GM13976 (cell line): ENCODE results near the gene DLGAP4.

ENCODE experiments used
- DNase-seq: peaks from one replicate; pipeline ENCODE4 v3.0.0; 2012; ENCODE audit warnings: low spot score
- in situ Hi-C: fragments of 300-500 bp; cut with MboI; formaldehyde crosslinking; loops from one replicate; pipeline ENCODE4 v1.12.0; 2022; ENCODE audit warnings: low sequenced_read_pairs, mixed read lengths, inconsistent platforms; ENCODE audit not compliant: unreplicated experiment
- TF ChIP-seq, protein P1 (sequence below): IDR thresholded peaks from 2 replicates; pipeline ENCODE4 v1.5.1; 2012; ENCODE audit warnings: borderline replicate concordance, mild to moderate bottlenecking; ENCODE audit not compliant: insufficient read depth; ENCODE audit errors: extremely low read depth, missing control alignments, control extremely low read depth

The DLGAP4 gene

DNA sequence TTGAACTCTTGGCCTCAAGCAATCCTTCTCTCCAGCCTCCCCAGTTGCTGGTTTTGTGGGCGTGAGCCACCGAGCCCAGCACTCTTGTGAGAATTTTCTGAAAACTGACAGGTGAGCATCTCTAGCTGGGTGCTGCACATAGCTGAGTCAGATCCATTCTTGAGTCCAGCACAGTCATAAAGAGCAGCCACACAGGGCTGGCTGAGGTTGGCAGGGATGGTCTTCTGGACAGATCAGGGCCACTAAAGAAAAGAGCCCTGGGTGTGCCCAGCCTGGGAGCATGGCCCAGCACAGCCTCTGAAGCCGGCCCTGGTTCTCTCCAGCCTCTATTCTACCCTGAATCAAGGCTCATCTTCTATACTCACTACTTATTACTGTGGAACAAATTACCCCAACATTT is 11.5 kb downstream of the DLGAP4 start:
- in situ Hi-C loops, result no loop called here
- TF ChIP-seq, protein P1, sequence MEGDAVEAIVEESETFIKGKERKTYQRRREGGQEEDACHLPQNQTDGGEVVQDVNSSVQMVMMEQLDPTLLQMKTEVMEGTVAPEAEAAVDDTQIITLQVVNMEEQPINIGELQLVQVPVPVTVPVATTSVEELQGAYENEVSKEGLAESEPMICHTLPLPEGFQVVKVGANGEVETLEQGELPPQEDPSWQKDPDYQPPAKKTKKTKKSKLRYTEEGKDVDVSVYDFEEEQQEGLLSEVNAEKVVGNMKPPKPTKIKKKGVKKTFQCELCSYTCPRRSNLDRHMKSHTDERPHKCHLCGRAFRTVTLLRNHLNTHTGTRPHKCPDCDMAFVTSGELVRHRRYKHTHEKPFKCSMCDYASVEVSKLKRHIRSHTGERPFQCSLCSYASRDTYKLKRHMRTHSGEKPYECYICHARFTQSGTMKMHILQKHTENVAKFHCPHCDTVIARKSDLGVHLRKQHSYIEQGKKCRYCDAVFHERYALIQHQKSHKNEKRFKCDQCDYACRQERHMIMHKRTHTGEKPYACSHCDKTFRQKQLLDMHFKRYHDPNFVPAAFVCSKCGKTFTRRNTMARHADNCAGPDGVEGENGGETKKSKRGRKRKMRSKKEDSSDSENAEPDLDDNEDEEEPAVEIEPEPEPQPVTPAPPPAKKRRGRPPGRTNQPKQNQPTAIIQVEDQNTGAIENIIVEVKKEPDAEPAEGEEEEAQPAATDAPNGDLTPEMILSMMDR, result no peak
- DNase-seq, result no peak

DNA sequence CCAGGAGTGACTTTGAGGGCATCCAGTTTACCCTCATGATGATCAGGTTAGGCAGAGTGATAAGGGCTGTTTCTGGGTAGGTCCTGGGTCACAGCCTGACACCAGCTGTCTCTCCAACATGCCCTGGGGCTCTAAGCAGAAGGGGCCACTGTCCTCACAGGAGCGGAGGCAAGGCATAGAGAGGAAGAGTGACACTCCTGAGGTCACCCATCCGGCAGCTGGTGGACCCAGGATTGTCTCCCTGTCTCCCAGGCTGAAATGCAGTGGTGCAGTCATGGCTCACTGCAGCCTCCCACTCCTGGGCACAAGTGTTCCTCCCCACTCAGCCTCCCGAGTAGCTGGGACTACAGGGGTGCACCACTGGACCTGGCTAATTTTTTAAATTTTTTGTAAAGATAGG is 12.0 kb downstream of the DLGAP4 start:
- no peak for DNase-seq
- in situ Hi-C loops, result no loop called here
- TF ChIP-seq, protein P1, result no peak

DNA sequence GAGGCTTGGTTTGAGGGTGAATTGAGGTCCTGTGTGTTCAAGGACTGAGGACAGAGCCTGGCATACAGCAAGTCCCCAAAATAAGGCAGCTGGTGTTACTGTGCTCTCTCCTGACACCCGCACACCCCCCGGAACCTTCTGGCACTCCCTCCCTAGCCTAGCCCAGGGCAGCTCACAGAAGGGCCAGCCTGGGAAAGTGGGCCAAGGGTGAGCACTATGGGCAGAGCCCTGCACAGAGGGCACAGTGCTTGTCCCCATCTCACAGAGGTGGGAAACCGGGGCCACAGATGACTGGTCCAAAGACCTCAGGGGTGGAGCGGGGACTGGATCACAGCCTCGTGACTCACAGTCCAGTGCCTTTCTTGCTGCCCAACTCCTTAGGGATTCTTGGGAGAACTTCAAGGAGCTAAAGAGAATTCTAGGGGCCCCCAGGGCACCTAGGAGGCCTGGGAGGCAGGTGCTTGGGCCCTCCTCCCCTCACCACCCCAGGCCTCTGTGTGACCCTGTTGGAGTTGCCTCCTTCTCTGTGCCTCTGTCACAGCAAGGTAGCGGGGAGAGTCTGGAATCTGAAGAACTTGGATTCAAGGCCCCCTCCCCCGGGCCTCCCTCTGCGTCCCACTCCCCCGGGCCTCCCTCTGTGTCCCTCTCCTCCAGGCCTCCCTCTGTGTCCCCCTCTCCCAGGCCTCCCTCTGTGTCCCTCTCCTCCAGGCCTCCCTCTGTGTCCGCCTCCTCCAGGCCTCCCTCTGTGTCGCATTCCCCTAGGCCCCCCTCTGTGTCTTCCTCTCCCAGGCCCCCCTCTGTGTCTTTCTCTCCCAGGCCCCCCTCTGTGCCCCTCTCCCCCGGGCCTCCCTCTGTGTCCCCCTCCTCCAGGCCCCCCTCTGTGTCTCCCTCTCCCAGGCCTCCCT is 13.5 kb downstream of the DLGAP4 start:
- TF ChIP-seq, protein P1, result no peak
- no peak for DNase-seq
- in situ Hi-C loops, result no loop called here

DNA sequence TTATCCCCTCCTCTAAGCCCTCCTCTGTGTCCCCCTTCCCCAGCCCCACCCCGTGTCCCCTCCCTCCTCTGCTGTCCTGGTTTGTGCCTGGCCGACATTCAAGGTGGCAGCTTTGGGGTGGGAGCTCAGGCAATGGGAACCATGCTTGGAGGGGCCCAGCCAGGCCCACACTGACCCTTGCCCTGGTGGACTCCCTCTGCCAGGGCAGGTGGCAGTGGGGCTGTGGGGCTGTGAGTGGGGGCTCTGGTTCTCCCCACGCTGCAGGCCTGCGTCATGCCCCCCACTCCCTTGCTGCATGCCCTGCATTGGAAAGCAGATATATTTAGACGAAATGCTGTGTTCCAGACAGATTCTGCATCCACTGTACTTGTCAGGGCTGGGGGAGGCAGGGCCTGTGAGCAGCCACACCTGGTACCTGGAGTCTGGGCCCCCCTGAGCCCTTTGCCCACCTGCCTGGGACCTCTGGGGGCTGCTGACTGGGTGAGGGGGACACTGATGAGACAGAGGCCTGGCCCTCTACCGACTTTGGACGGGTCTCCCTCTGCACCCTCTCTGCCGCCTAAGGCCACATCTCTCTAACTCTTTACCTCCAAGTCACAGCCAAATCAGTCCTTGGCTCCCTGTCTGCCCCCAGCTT is 14.2 kb downstream of the DLGAP4 start:
- TF ChIP-seq, protein P1, result no peak
- in situ Hi-C loops, result no loop called here
- no peak for DNase-seq

DNA sequence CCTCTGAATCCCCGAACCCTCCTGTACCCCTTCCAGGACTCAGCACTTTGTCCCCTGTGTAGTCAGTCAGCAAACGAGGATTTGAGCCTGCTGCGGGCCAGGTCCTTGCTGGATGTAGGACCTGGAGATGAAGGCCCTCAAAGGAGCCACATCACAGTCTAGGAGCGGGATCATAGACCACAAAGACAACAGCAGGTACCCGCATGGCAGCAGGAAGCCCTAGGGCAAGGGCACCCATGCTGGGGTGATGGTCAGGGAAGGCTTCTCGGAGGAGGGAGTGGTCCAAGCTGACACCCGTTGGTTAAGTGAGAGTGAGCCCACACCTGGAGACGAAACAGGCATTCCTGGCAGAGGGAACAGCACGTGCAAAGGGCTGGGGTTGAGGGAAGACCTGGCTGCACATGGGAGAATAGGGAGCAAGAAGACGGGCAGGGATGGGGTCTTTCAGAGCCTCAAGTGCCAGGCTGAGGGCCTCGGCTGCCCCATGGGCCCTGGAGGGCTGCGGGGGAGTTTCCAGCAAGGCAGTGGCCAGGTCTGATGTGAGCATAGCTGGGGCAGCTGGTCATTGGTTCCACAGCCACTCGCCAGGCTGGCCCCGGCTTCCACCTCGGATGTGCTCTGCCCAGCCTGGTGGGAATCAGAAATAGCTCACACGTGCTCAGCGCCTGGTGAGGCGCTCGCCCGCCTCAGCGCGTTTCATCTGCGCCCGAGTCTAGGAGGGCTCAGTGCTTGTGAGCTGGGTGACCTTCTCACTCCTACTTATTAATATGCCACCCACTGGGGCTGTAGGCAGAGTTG is 15.0 kb downstream of the DLGAP4 start:
- in situ Hi-C loops, result no loop called here

DNA sequence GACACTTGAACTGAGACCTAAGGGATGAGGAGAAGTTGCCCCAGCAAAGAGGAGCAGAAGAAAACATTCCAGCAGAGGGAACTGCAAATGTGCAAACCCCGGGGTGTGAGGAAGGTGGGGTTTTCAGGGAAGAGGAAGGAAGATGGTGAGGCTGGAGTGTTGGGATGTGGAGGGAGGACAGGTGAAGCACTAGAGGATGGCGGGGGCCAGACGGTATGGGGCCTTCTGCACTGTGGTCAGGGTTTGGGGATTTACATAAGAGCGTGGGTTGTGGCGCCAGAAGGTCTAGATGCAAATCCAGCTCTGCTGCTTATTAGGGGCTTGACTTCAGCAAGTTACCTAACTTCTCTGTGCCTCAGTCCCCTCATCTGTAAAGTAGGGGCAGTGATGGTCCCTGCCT is 16.0 kb downstream of the DLGAP4 start:
- in situ Hi-C loops, result no loop called here
- TF ChIP-seq, protein P1, result no peak

More for the DNA sequence above, 15.0 kb downstream of the DLGAP4 start:
- TF ChIP-seq, protein P1, result no peak
- no peak for DNase-seq

More for the DNA sequence above, 16.0 kb downstream of the DLGAP4 start:
- no peak for DNase-seq
